ENCODE results near the gene TALDO1.

Gene TALDO1

GRCh38 chr11:786235-787083, 39.2 kb downstream of the TALDO1 start:
- no peak overlapping the region for H3K4me3 ChIP-seq (ENCODE audit: low read depth, low read length)

GRCh38 chr11:787084-787675, 39.9 kb downstream of the TALDO1 start:
- DNase-seq (ENCODE audit: low read depth), result no peak
- H3K4me3 ChIP-seq (ENCODE audit: low read depth, low read length), result no peak overlapping the region

More at GRCh38 chr11:786235-787083, 39.2 kb downstream of the TALDO1 start:
- DNase-seq (ENCODE audit: low read depth), result no peak
- TF ChIP-seq, protein P1, sequence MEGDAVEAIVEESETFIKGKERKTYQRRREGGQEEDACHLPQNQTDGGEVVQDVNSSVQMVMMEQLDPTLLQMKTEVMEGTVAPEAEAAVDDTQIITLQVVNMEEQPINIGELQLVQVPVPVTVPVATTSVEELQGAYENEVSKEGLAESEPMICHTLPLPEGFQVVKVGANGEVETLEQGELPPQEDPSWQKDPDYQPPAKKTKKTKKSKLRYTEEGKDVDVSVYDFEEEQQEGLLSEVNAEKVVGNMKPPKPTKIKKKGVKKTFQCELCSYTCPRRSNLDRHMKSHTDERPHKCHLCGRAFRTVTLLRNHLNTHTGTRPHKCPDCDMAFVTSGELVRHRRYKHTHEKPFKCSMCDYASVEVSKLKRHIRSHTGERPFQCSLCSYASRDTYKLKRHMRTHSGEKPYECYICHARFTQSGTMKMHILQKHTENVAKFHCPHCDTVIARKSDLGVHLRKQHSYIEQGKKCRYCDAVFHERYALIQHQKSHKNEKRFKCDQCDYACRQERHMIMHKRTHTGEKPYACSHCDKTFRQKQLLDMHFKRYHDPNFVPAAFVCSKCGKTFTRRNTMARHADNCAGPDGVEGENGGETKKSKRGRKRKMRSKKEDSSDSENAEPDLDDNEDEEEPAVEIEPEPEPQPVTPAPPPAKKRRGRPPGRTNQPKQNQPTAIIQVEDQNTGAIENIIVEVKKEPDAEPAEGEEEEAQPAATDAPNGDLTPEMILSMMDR (conservative IDR thresholded peaks at IDR 0.05; ENCODE audit: low read depth, low read length), result no peak

GRCh38 chr11:788009-788640, 40.9 kb downstream of the TALDO1 start:
- no peak for DNase-seq (ENCODE audit: low read depth)
- TF ChIP-seq, protein P1 (conservative IDR thresholded peaks at IDR 0.05; ENCODE audit: low read depth, low read length), result peak; percentile 5
- H3K4me3 ChIP-seq (ENCODE audit: low read depth, low read length), result no peak overlapping the region

More at GRCh38 chr11:787084-787675, 39.9 kb downstream of the TALDO1 start:
- TF ChIP-seq, protein P1 (conservative IDR thresholded peaks at IDR 0.05; ENCODE audit: low read depth, low read length), result no peak

- no peak overlapping the region for H3K4me3 ChIP-seq (ENCODE audit: low read depth, low read length)
- DNase-seq (ENCODE audit: low read depth), result no peak
- TF ChIP-seq, protein P1 (conservative IDR thresholded peaks at IDR 0.05; ENCODE audit: low read depth, low read length), result no peak
Observed at GRCh38 chr11:788953-789940, 42.0 kb downstream of the TALDO1 start.

- H3K4me3 ChIP-seq (ENCODE audit: low read depth, low read length), result no peak within 1 kb of the TSS
- DNase-seq (ENCODE audit: low read depth), result peak; percentile 48
- TF ChIP-seq, protein P1 (conservative IDR thresholded peaks at IDR 0.05; ENCODE audit: low read depth, low read length), result no peak
Observed at GRCh38 chr11:789943-790342, 42.7 kb downstream of the TALDO1 start, which contains the start of gene CEND1. CEND1 (minus strand) TSS chr11:790090; CDS start chr11:788576, 1,514 bp downstream.
